Stimulated activated CD4-positive, alpha-beta T cell treated with anti-CD3 and anti-CD28 coated beads, Interleukin-12 subunit alpha, Interleukin-12 subunit beta, amount 100 ng/mL, for 24 hours (primary cell): ENCODE results near the gene ADCY1.

Experiments
- DNase-seq, 2 experiments: peaks; one replicate each; pipeline ENCODE4 v3.0.0-alpha.2; 2020; ENCODE audit warnings: low read depth in 2 of 2

Gene ADCY1

GRCh38 chr7:45689797-45690761, 115.9 kb downstream of the ADCY1 start:
- no peak for DNase-seq

DNA sequence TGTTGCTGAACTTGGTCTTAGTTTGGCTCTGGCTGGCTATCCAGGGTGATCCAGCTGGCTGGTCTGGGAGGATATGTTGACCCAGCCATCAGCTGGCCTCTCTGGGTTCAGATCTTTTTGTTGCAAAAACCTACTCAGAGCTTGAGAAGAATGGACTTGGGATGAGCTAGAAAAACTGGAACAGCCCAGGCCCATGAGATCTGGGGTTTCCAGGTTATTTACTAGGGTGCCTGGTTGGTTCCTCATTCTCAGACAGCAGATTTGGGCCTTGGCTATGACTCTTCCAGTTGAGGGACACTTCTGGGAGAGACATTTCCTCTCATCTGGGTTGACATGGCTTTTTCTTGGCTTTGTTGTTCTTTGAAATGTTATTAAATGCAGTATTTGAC, 116.6 kb downstream of the ADCY1 start:
- DNase-seq, result no peak

GRCh38 chr7:45691155-45691656, 117.0 kb downstream of the ADCY1 start:
- DNase-seq, result no peak

- no peak for DNase-seq
Observed at GRCh38 chr7:45692031-45692430, 117.9 kb downstream of the ADCY1 start.

- no peak for DNase-seq
Observed at GRCh38 chr7:45695249-45695995, 121.3 kb downstream of the ADCY1 start.

DNA sequence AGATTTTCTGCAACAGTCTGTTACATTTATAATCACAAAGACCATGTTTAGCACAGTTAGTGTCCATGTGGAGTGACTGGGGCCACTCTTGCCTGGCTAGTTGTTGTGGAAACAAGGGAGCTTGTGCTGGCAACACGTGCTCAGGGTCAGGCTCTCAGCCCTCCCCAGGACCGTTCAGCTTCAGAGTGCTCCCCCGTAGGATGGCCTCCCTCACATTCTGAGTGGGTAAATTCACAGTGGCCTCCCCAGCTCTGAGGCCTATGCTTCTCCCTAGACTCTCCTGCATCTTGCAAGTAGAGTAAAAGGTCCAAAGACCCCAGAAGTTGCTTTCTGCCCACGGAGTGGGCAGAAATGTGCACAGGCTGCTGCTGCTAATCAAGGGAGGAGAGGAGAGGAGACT, 122.3 kb downstream of the ADCY1 start:
- DNase-seq, result no peak

DNA sequence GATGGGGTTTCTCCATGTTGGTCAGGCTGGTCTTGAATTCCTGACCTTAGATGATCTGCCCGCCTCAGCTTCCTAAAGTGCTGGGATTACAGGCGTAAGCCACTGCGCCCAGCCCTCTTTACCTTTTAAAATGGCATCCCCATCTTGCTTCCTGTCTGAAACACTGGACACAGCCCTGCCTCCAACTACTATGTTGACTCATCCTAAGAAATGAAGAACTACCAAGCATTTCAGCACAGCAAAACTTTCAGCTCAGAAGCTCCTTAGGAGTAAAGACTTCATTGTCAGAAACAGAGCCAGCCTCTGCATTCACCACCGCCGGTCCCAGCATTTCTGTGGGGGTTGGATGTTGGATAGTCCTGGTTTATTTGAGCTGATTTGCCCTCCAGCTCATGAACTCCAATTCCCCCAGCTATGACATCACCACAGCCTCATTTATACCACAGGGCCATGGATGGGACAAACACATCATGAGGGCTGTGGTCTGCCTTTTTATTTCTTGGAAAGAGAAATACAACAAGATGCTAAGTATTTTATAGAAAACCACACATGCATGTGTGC, 123.5 kb downstream of the ADCY1 start:
- no peak for DNase-seq

- DNase-seq, result no peak
Observed at GRCh38 chr7:45698303-45699014, 124.3 kb downstream of the ADCY1 start.

- DNase-seq, result no peak
Observed at GRCh38 chr7:45699015-45699309, 124.8 kb downstream of the ADCY1 start.

GRCh38 chr7:45699726-45700390, 125.7 kb downstream of the ADCY1 start:
- no peak for DNase-seq

GRCh38 chr7:45700556-45700955, 126.4 kb downstream of the ADCY1 start:
- DNase-seq, result no peak

DNA sequence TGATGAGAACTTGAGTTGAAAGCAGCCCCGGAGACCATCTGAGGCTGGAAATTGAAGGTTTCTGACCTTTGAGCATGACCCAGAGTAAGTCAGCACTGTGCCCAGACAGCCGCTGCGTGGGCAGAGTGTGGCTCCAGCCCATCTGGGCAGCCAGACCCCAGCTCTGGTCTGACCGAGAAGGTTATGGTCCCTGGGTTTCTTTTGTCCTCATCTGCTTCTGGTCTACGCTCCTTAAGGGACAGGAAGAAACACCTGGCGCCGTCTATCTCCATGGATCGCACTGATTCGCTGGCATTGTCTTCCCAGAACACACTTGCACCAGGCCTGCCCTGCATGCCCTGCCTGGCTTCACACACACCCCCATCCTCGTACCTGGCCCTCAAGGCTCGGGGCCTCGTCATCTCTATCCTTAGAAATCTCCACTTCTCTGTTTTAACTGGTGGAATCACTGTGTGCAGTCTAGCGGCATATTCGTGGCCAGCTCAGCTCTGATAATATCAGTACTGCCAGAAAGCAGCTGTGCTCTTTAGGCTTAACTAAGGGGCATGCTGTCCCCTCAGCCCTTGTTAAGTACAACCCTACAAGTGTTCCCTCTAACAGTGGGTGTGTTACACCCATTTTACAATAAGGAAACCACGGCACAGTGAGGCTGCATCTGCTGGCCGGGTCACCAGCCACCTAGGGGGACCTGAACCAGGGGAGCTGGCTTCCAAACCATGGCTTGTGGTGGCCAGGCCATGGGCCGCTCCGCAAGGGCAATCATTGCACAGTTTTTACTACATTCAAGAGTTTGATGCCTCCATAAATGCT, 127.7 kb downstream of the ADCY1 start:
- no peak for DNase-seq

DNA sequence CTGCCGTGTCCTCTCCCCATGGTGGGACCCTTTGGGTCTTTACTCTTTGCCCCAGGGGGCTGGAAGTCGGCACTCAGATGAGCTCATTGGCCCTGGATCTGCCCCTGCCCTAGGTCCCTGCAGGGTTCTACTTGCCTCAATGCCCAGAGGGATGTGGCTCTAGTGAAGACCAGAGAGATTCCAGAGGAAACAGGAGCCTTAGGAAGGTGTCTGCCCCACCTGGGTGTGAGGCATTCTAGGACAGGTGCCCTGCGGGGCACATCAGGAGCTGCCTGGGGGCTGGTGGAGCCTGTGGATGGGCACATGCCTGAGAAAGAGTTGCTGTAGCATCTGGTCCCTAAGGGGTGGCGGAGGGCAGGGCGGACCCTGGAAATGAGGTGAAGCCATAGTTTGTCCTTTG, 128.6 kb downstream of the ADCY1 start:
- DNase-seq, result no peak

DNA sequence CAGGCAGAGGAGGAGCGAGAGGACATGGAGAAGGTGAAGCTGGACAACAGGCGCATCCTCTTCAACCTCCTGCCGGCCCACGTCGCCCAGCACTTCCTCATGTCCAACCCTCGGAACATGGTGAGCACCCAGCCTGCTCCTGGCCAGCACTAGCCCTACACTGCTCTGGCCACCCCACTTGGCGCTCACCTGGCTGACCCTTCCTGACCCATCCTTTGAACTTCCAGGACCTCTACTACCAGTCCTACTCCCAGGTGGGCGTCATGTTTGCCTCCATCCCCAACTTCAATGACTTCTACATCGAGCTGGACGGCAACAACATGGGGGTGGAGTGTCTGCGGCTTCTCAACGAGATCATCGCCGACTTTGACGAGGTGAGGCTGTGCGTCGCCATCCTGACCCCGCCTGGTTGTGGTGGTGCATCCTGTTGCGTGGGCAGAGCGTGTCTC, 129.2 kb downstream of the ADCY1 start:
- no peak for DNase-seq

DNA sequence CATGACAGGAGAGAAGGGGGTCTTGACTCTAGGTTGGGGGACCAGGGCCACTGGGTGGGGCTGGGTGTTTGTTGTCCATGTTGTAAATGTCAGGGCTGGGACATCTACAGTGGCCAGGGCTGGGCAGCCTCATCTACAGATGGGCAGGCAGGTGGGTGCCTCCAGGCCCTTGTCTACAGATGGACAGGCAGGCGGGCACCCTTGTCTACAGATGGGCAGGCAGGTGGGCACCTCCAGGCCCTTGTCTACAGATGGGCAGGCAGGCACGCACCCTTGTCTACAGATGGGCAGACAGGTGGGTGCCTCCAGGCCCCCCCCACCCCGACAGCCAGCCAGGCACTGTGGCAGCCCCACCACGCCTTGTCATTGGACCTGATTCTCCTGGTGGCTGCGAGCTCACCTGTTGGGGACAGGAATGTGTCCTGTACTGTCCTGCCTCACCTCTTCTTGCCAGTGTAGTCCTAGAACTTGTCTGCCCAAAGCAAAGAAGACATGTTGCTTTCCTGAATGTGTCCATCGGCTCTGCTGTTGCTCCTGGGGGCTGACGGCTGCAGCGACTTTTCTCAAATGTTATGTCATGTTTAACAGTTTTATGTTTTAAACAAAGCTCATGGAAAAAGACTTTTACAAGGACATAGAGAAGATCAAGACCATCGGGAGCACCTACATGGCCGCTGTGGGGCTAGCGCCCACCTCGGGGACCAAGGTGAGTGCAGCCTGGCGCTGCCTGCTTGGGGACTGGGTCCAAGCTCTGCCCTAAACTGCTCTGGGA, 129.9 kb downstream of the ADCY1 start:
- no peak for DNase-seq

DNA sequence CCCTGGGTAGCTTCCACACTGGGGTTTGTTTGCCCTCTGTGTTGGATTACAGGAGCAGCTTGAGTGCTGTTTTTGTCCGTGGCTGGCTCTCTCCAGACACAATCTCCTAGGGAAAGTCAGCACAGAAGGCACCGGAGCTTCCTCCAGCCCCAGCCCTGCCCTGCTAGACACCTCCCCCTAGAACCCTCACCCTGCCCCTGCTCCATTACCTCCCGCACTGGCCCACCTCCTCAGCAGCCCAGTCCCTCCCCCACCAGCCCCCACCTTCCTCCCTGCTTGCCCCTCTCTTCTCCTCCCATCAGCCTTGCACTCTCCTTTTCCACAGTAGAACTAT, 130.5 kb downstream of the ADCY1 start:
- no peak for DNase-seq

DNA sequence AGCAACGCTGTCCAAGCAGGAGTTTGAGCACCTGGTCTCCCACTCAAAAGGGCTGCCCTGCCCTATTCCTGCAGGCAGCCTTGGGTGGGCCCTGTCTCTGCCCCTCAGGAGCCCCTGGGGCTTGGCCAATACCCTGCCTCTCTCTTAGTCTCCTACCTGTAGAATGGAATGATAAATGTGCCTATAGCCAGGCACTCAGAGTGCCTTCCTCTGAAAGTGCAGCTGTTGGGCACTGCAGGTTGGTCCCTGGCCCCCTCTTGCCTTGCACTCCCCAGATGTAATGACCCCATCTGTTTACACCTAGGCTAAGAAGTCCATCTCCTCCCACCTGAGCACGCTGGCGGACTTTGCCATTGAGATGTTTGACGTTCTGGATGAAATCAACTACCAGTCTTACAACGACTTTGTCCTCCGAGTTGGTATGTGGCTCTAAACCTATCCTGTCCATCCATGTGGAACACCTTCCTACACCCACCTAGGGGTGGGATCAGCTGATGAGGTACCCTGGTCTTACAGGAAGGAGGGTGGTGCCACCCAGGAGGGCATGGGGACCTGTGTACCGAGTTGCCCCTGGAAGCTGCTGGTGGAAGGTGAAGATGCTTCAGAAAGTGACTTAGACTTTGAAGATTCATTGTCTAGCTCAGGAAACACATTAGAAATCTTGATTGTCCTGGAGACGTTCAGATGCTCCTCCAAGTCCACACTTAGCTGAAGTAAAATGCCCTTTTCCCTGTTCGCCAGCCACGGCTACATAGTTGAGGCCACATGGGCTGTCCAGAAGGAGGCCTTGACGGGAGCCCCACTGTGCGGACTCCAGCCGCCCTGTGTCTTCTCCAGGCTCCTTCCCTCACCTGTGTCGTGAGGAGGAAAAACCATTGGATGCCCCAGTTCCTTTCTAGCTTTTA, 134.1 kb downstream of the ADCY1 start:
- DNase-seq, result no peak

- DNase-seq, result no peak
Observed at GRCh38 chr7:45709168-45710042, 135.2 kb downstream of the ADCY1 start.
